Effector CD4-positive, alpha-beta T cell (primary cell): ENCODE measurements around the gene SPAG6.

Experiments
- DNase-seq: peaks from one replicate; pipeline ENCODE4 v3.0.0-alpha.2; 2020

SPAG6 gene

GRCh38 chr10:22437620-22438588 is 92.6 kb downstream of the SPAG6 start:
- DNase-seq = no peak

- no peak for DNase-seq
Observed at GRCh38 chr10:22438711-22439110, 93.4 kb downstream of the SPAG6 start.

GRCh38 chr10:22442063-22442462 is 96.8 kb downstream of the SPAG6 start:
- no peak for DNase-seq

- DNase-seq = no peak
Observed at GRCh38 chr10:22442468-22442867, 97.2 kb downstream of the SPAG6 start.

GRCh38 chr10:22443175-22443901 is 98.0 kb downstream of the SPAG6 start:
- no peak for DNase-seq

- DNase-seq = no peak
Observed at GRCh38 chr10:22444219-22444788, 99.0 kb downstream of the SPAG6 start.

- no peak for DNase-seq
Observed at GRCh38 chr10:22445495-22445894, 100.2 kb downstream of the SPAG6 start.

- DNase-seq = no peak
Observed at GRCh38 chr10:22447068-22447467, 101.8 kb downstream of the SPAG6 start.

GRCh38 chr10:22451346-22451745 is 106.0 kb downstream of the SPAG6 start:
- no peak for DNase-seq

GRCh38 chr10:22453320-22453719 is 108.0 kb downstream of the SPAG6 start:
- DNase-seq = no peak

GRCh38 chr10:22453948-22454591 is 108.8 kb downstream of the SPAG6 start:
- no peak for DNase-seq

GRCh38 chr10:22454634-22455033 is 109.3 kb downstream of the SPAG6 start:
- no peak for DNase-seq

- DNase-seq = no peak
Observed at GRCh38 chr10:22455068-22455857, 110.0 kb downstream of the SPAG6 start.

GRCh38 chr10:22456486-22456885 is 111.2 kb downstream of the SPAG6 start:
- DNase-seq = no peak

- no peak for DNase-seq
Observed at GRCh38 chr10:22458272-22459038, 113.2 kb downstream of the SPAG6 start.

- no peak for DNase-seq
Observed at GRCh38 chr10:22459496-22459895, 114.2 kb downstream of the SPAG6 start.

- DNase-seq = no peak
Observed at GRCh38 chr10:22460101-22460500, 114.8 kb downstream of the SPAG6 start.

- DNase-seq = no peak
Observed at GRCh38 chr10:22460531-22461403, 115.5 kb downstream of the SPAG6 start.

GRCh38 chr10:22461891-22462290 is 116.6 kb downstream of the SPAG6 start:
- DNase-seq = no peak

- DNase-seq = no peak
Observed at GRCh38 chr10:22463255-22463654, 118.0 kb downstream of the SPAG6 start.
